ENCODE data around the gene SNURF.

DNA sequence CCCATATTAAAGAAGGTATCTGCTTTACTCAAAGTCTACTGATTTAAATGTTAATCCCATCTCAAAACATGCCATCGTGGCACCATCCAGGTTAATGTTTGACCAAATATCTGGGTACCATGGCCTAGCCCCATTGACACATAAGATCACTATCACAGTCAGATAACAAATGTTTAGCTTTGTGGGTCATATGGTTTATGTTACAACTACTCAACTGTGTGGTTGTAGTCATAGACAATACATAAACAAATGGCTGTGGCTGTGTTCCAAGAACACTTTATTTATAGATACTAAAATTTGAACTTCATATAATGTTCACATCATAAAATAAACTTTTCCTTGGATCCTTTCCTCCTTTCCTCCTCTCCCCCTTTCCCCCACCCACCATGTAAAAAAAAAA lies 9.8 kb upstream of the SNURF start:
- TF ChIP-seq ZFP3 (CRISPR knock-in tag; IDR thresholded peaks at IDR 0.05) (no peak), TCF4 (CRISPR knock-in tag; IDR thresholded peaks at IDR 0.05; ENCODE audit: borderline replicate concordance) (no peak), RARB (CRISPR knock-in tag; IDR thresholded peaks at IDR 0.05) (no peak), GLIS3 (CRISPR knock-in tag; IDR thresholded peaks at IDR 0.05) (no peak)
- TF ChIP-seq, protein P1, sequence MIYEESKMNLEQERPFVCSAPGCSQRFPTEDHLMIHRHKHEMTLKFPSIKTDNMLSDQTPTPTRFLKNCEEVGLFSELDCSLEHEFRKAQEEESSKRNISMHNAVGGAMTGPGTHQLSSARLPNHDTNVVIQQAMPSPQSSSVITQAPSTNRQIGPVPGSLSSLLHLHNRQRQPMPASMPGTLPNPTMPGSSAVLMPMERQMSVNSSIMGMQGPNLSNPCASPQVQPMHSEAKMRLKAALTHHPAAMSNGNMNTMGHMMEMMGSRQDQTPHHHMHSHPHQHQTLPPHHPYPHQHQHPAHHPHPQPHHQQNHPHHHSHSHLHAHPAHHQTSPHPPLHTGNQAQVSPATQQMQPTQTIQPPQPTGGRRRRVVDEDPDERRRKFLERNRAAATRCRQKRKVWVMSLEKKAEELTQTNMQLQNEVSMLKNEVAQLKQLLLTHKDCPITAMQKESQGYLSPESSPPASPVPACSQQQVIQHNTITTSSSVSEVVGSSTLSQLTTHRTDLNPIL (CRISPR knock-in tag; IDR thresholded peaks at IDR 0.05; ENCODE audit: low read depth): no peak
- TF ChIP-seq, protein P2, sequence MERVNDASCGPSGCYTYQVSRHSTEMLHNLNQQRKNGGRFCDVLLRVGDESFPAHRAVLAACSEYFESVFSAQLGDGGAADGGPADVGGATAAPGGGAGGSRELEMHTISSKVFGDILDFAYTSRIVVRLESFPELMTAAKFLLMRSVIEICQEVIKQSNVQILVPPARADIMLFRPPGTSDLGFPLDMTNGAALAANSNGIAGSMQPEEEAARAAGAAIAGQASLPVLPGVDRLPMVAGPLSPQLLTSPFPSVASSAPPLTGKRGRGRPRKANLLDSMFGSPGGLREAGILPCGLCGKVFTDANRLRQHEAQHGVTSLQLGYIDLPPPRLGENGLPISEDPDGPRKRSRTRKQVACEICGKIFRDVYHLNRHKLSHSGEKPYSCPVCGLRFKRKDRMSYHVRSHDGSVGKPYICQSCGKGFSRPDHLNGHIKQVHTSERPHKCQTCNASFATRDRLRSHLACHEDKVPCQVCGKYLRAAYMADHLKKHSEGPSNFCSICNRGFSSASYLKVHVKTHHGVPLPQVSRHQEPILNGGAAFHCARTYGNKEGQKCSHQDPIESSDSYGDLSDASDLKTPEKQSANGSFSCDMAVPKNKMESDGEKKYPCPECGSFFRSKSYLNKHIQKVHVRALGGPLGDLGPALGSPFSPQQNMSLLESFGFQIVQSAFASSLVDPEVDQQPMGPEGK (CRISPR knock-in tag; IDR thresholded peaks at IDR 0.05; ENCODE audit: borderline replicate concordance): no peak
